Neural cell (in vitro differentiated cells): Measurements from ENCODE around the gene AREG. TPM values are rescaled to one million over a fixed set of nuclear protein-coding genes. Genes with fewer than 3 reads are reported as not detected.
"Not testable (repeated sequence)": the region's sequence is repeated elsewhere in the genome, so short reads cannot be mapped to it uniquely, and the experiment has no call there.

Experiments used
- H2AFZ ChIP-seq: fragments of 200-600, 300-800 bp; sonication (generic), shearing (Covaris generic); 2 replicates; pipeline ENCODE4 v1.6.0; 2014; ENCODE audit warnings: low read depth, mild to moderate bottlenecking, antibody characterized with exemption, low read length, moderate library complexity
- H3F3A ChIP-seq: fragments of 200-600 bp; shearing (Covaris generic); 2 replicates; pipeline ENCODE4 v1.6.1; 2016; ENCODE audit warnings: mild to moderate bottlenecking, moderate library complexity, mixed read lengths, antibody characterized with exemption, low read length; ENCODE audit not compliant: insufficient read depth, poor library complexity, severe bottlenecking
- H3K27ac ChIP-seq: fragments of 200-600, 300-800 bp; sonication (generic), shearing (Covaris generic); 2 replicates; pipeline ENCODE4 v1.5.1; 2014; ENCODE audit warnings: mild to moderate bottlenecking, low read length, moderate library complexity
- H3K27me3 ChIP-seq: fragments of 300-800, 200-600 bp; sonication (generic), shearing (Covaris generic); 2 replicates; pipeline ENCODE4 v1.6.0; 2014; ENCODE audit warnings: mild to moderate bottlenecking, low read depth, low read length, moderate library complexity; ENCODE audit not compliant: insufficient read depth
- H3K36me3 ChIP-seq: fragments of 300-800, 200-600 bp; sonication (generic), shearing (Covaris generic); 2 replicates; pipeline ENCODE4 v1.5.1; 2014; ENCODE audit warnings: mild to moderate bottlenecking, antibody characterized with exemption, low read length, moderate library complexity; ENCODE audit not compliant: insufficient read depth
- H3K4me2 ChIP-seq: fragments of 300-800, 200-600 bp; sonication (generic), shearing (Covaris generic); 2 replicates; pipeline ENCODE4 v1.6.0; 2014; ENCODE audit warnings: mild to moderate bottlenecking, low read length
- H3K4me3 ChIP-seq: fragments of 300-800, 200-600 bp; sonication (generic), shearing (Covaris generic); 2 replicates; pipeline ENCODE4 v1.5.1; 2014; ENCODE audit warnings: mild to moderate bottlenecking, low read length, moderate library complexity
- H3K79me2 ChIP-seq: fragments of 200-600 bp; shearing (Covaris generic); replicated peaks from 2 replicates; pipeline ENCODE4 v1.6.0; 2014; ENCODE audit warnings: mild to moderate bottlenecking, low read length, moderate library complexity; ENCODE audit not compliant: insufficient read depth
- H3K9ac ChIP-seq: fragments of 300-800, 200-600 bp; sonication (generic), shearing (Covaris generic); 2 replicates; pipeline ENCODE4 v1.6.1; 2016; ENCODE audit warnings: mild to moderate bottlenecking, low read length, mixed read lengths
- H3K9me2 ChIP-seq: fragments of 200-600 bp; shearing (Covaris generic); 2 replicates; pipeline ENCODE4 v1.6.1; 2016; ENCODE audit warnings: mild to moderate bottlenecking, low read length, mixed read lengths; ENCODE audit not compliant: insufficient read depth
- H3K9me3 ChIP-seq: fragments of 200-600, 300-800 bp; sonication (generic), shearing (Covaris generic); 2 replicates; pipeline ENCODE4 v1.6.1; 2016; ENCODE audit warnings: mild to moderate bottlenecking, mixed run types, low read length, moderate library complexity, mixed read lengths
- H4K20me1 ChIP-seq: fragments of 200-600 bp; shearing (Covaris generic); 2 replicates; pipeline ENCODE4 v1.6.1; 2016; ENCODE audit warnings: mild to moderate bottlenecking, mixed run types; ENCODE audit not compliant: insufficient read depth
- CTCF ChIP-seq: fragments of 450-650 bp; IDR thresholded peaks from 2 replicates; pipeline ENCODE4 v1.5.1; 2014; ENCODE audit warnings: antibody characterized with exemption, mild to moderate bottlenecking, moderate library complexity; ENCODE audit not compliant: poor library complexity, severe bottlenecking
- EZH2 ChIP-seq: fragments of 200-600, 300-800 bp; shearing (Covaris generic), sonication (generic); IDR thresholded peaks from 2 replicates; pipeline ENCODE4 v1.6.1; 2014; ENCODE audit warnings: antibody characterized with exemption, low read length, borderline replicate concordance, mild to moderate bottlenecking; ENCODE audit not compliant: insufficient read depth, poor library complexity, severe bottlenecking
- MXI1 ChIP-seq: fragments of 450-650 bp; conservative IDR thresholded peaks from 2 replicates; pipeline ENCODE4 v1.6.1; 2014; ENCODE audit warnings: antibody characterized with exemption, mild to moderate bottlenecking; ENCODE audit not compliant: poor library complexity, severe bottlenecking
- POLR2AphosphoS5 ChIP-seq: IDR thresholded peaks from 2 replicates; pipeline ENCODE4 v1.6.1; 2012
- RAD21 ChIP-seq: fragments of 450-650 bp; conservative IDR thresholded peaks from 2 replicates; pipeline ENCODE4 v1.6.1; 2014; ENCODE audit warnings: antibody characterized with exemption, mild to moderate bottlenecking, moderate library complexity
- REST ChIP-seq: IDR thresholded peaks from 2 replicates; pipeline ENCODE4 v1.6.1; 2012; ENCODE audit warnings: borderline replicate concordance
- polyA plus RNA-seq: library from polyadenylated mRNA; depleted of rRNA; stranded (reverse); fragments of >200 nt; gene quantifications from 2 replicates; pipeline ENCODE4 v1.2.3, GENCODE V29; 2014

Gene AREG
- polyA plus RNA-seq, 1 donor from 2014 or later = not detected

GRCh38 chr4:74397748-74398426 lies 47.0 kb upstream of the AREG start:
- Histone ChIP-seq H3F3A (no peaks in the 10 kb centered on the region), H3K27ac (no peak overlapping the region), H4K20me1 (no peaks in the 10 kb centered on the region), H3K79me2 (no peaks in the 10 kb centered on the region), H3K36me3 (no peaks in the 10 kb centered on the region), H3K27me3 (no peaks in the 10 kb centered on the region), H3K4me2 (no peak overlapping the region), H2AFZ (no peak overlapping the region), H3K4me3 (no peak overlapping the region), H3K9ac (no peak overlapping the region), H3K9me2 (no peaks in the 10 kb centered on the region), H3K9me3 (no peaks in the 10 kb centered on the region)
- TF ChIP-seq RAD21 = no peak
- no peak for TF ChIP-seq CTCF
- no peak for TF ChIP-seq REST
- TF ChIP-seq POLR2AphosphoS5 = no peak
- no peak for TF ChIP-seq EZH2

GRCh38 chr4:74398894-74399589 lies 45.9 kb upstream of the AREG start:
- not testable (repeated sequence) for H3K4me3 ChIP-seq, H3K4me2 ChIP-seq, H3K79me2 ChIP-seq

GRCh38 chr4:74400395-74400794 lies 44.5 kb upstream of the AREG start:
- Histone ChIP-seq H3K79me2 (no peaks in the 10 kb centered on the region), H3K27me3 (no peaks in the 10 kb centered on the region), H3K4me3 (no peak overlapping the region), H3K36me3 (no peaks in the 10 kb centered on the region), H3K9ac (no peak overlapping the region), H3K27ac (no peak overlapping the region), H2AFZ (no peak overlapping the region), H3F3A (no peaks in the 10 kb centered on the region), H4K20me1 (no peaks in the 10 kb centered on the region), H3K9me2 (no peaks in the 10 kb centered on the region), H3K9me3 (no peaks in the 10 kb centered on the region), H3K4me2 (no peak overlapping the region)
- TF ChIP-seq MXI1 = no peak

More at GRCh38 chr4:74398894-74399589, 45.9 kb upstream of the AREG start:
- not testable (repeated sequence) for H3K9me3 ChIP-seq, H3K9me2 ChIP-seq, H4K20me1 ChIP-seq, H3K27me3 ChIP-seq, H3F3A ChIP-seq, H3K9ac ChIP-seq, H3K27ac ChIP-seq, H3K36me3 ChIP-seq, H2AFZ ChIP-seq
